ENCODE data around the gene C17orf113.

C17orf113 gene

DNA sequence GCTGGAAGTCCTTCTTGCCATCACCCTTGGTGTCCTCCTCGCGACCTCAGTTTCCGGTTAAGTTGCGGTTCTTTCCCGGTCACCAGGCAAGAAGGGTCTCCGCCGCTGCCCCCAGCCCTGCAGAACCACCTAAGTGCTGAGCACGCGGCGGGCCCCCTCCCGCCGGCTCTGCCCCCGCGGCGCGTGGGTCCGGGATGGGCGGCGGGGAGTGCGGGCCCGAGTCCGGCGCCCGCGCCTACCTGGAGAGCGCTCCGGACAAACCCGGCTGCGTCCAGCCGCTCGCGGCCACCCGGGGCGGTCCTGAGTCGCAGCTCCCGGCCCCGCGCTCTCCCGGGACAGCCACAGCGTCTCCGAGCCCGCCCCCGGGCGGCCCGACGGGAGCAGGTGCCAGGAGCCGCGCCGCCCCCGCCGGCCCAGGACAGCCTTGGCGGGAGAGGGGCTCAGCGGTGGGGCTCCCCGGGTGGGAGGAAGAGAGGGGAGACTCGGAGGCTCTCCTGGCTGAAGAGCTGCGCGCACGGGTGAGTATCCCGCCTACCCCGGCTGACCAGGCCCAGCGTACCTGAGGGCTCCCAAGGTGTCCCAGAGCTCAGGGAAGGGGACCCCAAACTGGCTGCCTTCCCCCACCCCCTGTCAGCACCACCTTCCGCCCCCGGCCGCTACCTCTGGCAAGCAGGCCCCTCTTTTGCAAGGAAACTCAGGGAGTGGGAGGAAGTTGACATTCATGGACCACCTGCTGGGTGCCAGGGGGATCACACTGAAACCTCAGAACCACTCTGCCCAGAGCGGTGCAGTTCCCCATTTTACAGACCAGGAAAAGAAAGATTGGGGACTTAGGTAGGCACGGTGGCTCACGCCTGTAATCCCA lies 22.2 kb upstream of the C17orf113 start:
- DNase-seq, result peak; percentile 81

DNA sequence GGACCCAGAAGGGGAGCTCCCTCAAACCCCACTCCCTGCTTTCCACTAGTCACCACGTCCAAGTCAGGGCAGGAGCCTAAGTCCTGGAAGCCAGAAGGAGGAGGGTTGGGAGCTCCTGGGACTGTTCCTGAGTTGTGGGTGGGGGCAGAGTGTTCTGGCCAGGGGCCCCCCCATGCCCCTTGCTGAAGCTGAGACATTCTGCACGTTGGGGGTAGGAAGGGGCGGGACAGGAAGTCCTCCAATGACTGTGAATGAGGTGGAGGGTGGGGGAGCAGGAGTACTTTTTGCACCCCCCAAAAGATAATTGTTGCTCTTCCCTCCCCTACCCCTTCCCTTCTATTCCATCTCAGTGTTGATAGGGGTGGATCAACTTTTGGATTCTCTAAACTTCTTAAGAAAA lies 21.4 kb upstream of the C17orf113 start:
- DNase-seq, result no peak

DNA sequence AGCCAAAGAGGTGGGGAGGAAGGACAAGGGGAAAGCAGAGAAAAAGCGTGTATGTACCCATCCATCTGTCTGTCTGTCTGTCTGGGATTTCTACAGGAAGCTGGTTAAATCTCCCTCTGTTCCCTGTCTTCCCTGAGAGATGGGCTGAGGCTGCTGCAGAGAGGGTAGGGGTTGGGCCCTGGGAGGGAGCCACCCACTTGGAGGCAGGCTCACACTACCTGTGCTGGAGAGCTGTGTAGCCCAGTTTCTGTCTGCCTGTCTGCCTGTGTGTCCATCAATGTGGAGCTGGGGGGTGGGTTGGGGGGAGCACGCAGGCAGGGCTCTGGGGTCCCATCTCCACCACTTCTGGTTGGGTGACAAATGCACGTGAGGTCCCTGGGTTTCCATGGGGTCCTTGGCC lies 18.6 kb upstream of the C17orf113 start:
- peak; percentile 70 for DNase-seq

DNA sequence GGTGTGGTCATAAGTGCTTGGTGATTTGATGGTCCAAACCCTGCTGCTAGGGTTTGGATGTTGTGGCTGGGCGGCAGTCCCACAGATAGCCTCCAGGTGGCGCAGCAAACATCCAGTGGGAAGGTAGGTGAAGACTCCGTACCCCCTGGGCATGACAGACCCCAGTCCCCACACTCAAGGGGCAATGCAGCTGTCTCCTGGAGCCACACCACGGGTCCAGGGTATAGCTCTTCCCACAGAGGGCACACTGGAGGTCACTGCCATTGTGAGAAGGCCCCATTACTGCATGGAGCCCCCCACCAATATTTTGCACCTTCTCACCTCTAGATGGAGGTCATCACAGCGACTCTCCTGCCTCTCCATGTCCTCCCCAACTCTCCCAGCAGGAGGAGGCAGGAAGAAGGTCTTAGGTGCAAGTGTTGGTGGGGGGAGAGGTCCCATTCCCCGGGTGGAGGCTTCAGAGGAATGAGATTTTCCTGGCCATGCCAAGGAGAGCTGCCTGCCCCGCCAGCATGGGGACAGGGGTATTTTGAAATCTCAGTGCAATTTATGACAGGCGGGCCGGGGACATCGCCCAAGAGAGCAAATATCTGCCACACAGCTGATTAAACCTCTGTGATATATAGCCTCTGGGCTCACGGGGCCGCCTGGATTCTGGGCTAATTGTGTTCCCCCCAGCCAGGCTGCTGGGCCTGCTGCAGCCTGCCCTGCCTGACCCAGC lies 17.1 kb upstream of the C17orf113 start:
- DNase-seq, result peak; percentile 86

DNA sequence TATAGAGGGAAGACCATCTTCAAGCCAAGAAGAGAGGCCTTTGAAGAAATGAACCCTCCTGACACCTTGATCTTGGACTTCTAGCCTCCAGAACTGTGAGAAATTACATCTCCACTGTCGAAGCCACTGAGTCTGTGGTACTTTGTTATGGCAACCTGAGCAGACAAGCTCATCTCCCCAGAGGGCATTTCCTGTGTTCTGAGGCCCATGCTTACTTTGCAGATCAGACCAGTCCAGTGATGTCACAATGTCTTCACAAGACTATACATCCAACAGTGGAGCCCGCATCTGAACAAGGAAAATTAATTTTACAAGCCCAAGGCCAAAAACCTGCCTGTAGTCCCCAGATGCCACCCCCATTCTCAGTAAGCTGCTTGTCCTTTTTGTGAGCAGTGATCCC lies 14.8 kb upstream of the C17orf113 start:
- no peak for DNase-seq

DNA sequence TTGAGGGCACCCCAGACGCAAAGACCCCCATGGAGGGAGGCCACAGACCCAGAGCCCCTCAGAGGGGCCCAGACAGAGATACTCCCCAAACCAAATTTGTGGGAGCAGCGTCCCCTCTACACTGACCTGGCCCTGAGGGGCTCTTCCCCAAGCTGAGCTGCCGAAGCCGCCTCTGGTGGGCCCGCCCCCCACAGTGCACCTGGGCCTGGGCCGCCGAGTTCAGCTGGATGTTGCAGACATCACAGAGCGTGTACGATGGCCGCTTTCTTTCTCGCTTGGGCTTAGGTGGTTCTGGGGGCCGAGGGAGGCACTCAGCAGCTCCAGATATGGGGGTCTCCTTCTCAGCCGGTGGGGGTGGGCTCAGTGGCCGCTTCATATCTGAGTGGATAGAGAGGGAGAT lies 12.3 kb upstream of the C17orf113 start:
- DNase-seq, result no peak

DNA sequence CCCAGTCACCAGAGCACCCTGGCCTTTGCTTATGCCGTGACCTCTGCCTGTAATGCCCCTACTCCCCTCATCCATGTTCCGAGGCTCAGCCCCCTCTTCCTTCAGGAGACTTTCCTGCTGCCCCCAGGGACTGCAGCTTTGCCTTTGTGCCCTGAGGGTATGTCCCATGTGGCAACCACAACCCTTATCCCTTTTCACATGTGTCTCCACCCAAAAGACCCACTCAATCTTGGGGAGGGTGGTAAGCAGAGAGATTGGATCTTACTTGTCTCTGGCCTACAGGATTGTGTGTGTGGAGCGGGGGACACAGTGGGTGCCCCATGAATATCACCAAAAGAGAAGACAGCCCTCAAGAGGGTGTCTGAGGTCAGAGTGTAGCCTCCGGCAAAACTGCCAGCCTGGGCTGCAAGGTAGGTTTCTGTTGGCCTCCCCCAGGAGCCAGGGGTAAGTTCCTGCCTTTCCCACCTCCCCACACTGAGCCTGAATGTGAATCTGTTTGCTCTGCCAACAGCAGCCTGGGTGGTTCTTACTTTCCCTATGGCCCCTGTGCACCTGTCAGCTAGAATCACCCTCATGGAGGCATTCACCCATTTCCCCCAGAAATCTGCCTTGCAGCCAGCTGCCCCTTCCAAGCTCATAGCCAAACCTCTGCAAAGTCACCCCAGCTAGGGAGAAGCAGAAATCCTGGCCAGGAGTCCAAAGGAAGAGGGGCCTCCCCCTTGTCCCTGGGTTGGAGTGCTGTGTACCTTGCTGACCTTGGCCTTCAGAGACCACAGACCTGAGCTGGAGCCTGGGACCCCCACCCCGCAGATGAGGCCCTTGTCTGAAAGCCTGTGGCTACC lies 11.5 kb upstream of the C17orf113 start:
- DNase-seq, result no peak

DNA sequence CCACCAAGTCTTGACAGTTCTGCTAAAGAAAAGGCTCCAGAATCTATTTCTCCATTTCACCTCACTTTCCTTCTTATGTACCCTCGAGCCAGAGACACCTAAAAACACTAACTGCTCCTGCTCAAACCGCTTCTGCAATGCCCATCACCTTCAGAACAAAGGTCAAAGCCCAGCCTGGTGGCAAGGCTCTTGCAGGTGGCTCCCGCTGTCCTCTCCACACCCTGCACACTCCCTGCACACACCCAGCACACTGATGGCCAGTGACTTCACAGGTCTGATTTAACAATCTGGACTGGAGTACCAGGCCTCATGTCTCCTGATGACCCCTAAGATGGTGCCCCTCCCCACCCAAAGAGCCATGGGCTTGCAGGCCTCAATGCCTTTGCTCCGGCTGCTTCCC lies 9.8 kb upstream of the C17orf113 start:
- no peak for DNase-seq

DNA sequence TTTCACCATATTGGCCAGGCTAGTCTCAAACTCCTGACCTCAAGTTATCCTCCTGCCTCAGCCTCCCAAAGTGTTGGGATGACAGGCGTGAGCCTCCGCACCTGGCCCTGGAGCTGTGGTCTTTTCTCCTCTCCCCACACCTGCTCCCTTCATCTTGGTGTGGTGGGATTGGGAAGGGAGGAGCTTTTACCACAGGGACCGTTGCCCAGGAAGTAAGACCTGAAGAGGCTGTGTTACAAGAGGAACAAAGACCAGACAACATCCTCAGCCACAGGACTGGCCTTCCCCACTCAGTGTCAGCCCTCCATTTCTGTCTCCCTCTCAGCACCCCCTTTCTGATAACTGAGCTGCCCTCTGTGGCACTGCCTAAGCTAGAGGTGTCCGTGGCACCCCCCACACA lies 9.4 kb upstream of the C17orf113 start:
- no peak for DNase-seq

DNA sequence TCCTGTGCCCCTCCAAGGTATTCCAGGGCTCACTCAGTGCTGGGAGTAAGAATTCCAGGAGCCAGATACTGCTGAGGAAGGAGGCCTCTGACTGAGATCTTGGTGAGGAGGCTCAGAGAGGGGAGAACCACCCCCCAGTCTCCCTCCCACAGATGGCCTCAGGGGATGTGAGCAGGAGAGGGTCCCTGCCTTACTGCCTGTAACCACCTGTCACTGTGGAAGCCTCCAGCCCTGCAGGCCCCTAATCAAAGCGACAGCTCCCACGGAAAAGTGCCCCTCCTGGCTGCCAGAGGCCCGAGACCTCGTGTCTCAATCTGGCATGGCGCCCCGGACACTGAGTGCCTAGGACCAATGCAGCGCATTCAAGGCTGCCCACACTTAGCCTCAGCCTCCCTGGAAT lies 7.7 kb upstream of the C17orf113 start:
- DNase-seq, result no peak

DNA sequence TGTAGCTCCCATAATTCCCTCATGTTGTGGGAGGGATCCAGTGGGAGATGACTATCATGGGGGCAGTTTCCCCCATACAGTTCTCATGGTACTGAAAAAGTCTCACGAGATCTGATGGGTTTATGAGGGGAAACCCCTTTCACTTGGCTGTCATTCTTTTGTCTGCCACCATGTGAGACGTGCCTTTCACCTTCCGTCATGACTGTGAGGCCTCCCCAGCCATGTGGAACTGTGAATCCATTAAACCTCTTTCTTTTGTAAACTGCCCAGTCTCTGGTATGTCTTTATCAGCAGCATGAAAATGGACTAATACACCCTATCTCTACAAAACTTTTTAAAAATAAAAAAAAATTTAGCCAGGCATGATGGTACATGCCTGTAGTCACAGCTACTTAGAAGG lies 6.2 kb upstream of the C17orf113 start:
- DNase-seq, result no peak

DNA sequence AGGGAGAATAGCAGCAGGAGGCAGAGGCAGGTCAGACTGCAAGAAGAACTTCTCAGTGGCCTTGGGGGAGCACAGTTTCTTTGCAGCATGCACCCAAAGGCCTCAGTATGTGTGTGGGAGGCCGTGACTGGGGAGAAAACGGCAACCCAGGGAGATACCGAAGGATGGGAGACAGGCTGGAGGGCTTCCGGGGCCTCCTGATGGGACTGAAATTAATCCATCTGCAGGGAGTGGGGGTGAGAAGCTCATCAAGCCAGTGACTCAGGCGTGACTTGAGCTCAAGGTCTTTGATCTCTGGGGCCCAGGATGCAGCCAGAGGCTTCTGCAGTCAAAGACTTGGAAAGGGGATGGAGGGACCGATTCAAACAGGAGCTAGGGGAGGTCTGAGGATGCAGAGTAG lies 5.1 kb upstream of the C17orf113 start:
- DNase-seq, result peak; percentile 78

DNA sequence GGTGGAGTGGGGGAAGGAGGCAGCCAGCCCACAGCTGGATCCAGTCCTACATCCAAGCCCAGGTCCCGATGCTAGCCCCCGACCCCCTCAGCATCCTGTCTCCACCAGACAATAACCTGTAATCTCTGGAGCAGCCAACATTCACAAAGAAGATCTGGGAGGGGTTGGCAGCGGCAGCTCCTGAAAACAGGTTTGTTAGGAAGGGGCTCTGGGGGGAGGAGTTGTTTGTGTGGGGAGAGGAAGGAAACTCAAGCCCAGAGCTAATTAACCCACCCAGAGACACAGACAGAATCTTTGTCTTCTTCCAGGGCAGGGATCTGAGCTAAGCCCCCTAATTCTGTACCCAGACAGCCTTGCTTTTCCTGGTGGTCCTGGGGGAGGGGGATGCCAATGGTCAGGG lies 4.6 kb upstream of the C17orf113 start:
- DNase-seq, result no peak

DNA sequence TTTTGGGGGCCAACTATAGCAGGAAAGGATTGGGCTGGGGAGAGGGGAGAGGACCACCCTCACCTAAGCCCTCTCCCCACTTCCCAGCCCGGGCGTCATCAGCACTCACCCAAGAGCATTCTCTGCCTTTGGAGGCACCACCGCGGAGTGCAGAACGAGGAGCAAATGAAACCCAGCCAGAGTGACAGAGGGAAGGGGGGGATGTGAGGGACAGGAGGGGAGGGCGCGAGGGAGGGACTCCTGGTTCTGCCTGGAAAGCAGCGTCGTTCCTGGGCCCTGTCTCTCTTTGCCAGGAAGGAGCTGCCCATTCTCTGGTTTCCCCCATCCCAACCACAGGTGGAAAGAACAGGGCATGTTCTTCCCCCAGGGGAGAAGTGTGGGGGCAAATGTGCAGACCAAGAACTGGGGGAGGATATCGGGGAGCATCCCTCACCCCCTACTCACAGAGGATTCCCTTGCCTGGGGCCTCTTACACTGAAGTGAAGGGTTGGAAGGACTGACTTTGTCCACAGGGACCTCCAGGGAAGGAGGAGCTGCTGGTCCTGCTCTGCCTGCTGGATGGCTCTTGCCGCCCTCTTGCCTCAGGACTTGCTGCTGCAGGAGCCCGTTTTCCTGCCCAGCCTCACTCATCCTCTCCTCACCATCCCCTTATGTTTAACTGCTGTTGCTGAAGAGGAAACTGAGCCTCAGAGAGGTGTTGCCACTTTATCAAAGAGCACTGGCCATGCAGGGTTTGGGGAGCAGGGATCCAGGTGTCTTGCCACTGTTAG lies 3.5 kb upstream of the C17orf113 start:
- DNase-seq, result no peak

DNA sequence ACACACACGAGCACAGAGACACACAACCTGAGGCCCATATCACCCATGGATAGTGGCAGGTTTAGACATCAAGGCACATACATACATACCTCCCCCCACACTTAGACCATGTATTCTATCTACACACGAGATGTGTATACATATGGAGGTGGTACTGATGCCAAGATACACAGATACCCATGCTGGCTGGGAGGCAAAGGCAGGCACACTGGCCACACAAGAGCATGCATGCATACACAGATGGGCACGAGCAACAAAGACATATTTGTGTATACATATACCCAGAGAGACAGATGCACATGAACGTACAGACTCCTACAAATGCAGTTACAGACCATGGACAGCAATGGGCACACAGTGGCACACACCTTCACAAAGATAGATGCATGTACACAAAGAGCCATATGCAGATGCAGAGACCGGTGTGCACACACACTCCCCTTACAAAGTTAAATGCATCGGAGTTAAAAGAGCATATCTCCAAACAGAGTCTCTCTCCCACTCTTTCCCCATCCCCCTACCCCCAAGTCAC lies 2.0 kb upstream of the C17orf113 start:
- DNase-seq, result no peak

DNA sequence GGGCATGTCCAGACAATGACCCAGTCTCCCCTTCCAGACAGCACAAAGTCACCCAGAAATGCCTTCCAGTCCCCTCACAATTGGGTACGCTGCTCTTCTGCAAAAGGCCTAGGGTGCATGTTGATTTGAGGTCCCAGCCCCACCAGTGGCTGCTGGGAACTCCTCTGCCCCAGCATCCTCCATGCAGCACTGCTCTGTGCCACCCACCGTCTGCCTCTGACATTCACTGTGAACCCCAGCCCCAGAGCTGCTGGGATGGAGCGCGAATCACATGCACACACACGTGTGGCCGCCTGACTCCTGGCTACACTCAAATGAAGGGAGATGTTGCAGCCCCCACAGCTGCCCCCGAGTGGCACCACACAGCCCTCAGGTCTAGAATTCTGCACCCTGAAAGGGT lies 1.2 kb upstream of the C17orf113 start:
- DNase-seq, result no peak

DNA sequence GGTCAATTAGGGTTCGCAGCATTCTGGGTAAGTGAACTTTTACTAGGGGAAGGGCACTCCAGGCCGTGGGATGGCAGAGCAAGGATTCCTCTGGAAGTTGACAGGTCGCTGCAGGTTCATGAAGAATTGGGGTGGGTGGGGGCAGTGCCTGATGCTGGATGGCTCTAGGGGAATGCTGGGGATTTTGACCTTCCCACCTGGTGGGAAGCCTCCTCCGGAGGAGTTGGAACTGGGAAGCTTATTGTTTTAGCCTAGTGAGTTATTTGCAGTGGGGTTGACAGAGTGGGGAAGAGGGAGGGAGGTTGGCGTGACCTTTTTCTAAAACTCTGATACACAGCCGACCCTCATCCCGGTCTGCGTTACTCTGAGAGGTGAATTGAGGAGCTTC lies 606 bp upstream of the C17orf113 start:
- DNase-seq, result no peak

DNA sequence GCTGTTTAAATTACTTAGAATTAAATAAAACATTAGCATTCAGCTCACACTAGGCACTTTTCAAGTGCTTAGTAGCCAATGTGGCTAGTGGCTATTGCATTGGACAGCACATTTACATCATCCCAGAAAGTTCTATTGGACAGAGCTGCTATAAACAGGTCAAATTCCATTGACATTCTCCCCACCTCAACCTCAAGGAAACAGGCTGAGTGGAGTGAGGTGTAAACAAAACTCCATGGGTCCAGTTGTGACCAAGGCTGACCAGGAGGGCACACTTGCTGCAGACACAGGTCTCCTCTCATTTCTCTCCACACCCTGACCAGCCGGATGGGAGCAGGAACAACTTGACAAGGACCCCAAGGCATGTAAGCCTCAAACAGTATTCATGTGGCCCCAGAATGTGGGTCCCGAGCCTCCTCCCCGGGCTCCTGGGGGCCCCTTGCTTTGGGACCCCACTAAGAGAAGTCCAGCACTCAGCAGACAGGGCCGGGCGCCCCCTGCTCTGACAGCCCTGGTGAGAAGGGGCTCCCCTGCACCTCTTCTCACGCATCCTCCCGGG lies 488 bp downstream of the C17orf113 start:
- no peak for DNase-seq

DNA sequence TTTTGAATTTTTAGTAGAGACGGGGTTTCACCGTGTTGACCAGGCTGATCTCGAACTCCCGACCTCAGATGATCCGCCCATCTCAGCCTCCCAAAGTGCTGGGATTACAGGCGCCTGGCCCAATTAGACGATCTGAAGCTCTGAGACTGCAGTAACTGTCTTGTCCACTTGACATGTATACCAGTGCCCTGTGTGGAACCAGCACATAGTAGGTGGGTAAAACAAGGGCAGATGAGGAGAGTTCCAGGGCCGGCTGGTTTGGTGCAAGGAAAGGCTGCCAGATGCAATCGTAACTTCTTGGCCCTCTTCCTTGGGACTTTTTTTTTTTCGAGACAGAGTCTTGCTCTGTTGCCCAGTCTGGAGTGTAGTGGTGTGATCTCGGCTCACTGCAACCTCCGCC lies 3.1 kb downstream of the C17orf113 start:
- no peak for DNase-seq

DNA sequence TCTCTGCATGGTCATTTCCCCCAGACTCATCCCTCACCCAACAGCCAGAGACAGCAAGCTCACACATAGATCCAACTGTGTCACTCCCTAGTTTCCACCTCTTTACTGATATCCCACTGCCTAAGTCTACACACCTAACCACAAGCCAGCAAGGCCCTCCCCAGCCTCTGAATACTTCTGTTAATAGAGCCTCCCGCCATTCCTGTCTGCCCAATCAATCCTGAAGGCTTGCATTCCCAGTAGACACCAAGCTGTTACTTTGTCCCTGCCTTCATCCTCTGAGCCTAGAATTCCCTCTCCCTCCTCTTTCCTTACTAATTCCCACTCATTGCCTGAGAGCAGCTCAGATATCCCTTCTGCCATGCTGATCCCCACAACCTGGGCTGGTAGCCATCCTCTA lies 4.7 kb downstream of the C17orf113 start:
- no peak for DNase-seq

DNA sequence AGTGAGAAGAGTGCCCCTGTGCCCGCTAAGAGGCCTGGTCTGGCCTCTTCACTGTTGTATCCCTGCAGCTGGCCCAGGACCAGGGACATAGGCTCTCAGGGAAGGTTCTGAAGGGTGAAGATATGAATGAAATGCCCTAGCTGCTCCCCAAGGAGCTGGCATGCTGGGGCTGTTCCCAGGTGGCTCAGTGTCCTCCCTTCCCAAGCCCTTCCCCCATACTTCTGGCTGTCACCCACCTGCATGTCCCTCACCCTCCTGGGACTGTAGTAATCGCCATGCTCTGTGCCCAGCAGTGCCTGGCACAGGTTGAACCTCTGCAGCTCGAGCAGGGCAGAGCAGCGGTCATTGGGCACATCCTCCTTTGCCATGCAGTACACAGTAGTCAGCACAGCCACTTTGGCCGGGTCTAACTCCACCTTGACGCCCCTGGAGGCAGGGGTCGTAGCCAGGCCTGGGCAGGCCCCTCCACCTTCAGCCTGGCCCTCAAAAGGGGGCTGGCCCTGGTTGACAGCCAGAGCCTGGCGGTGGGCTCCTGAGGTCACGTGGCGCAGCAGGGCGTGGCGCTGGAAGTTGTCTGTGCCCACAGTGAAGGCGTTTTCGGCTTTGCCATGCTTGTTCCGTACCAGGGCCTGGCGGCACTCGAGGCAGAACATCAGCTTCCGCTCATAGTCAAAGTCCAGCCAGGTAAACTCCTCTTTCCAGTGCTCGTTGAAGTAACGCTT lies 7.6 kb downstream of the C17orf113 start:
- no peak for DNase-seq

DNA sequence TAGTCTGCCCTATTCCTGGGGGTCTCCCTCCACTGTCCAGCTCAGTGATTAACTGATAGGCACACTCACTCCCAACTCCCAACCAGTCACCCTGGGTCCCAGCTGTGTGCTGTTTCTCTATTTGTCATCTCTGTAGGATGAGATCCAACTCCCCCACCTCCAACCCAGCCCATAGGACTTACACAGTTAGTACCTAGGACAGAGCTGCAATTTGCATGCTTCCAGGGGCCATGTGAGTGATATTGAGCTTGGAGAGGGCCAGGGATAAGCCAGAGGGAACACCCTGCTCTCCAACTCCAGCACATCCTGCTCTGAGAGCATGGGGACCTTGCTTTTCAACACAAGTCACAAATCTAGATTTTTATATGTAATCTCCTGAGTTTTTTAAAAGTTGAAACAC lies 8.8 kb downstream of the C17orf113 start:
- DNase-seq, result no peak
